HG03139 (cell line): ENCODE data around the gene ILK.

Experiments
- ATAC-seq: cut with Tn5 transposase; IDR thresholded peaks from one replicate; pipeline ENCODE4 v1.9.1; 2021; ENCODE audit not compliant: unreplicated experiment

Gene ILK

GRCh38 chr11:6619004-6619745 lies 15.6 kb downstream of the ILK start, which contains the start of gene TPP1:
Gene TPP1, minus strand, starts transcription at chr11:6619422. Its CDS starts 22 bp downstream, at chr11:6619400.
- ATAC-seq = peak; percentile 99

DNA sequence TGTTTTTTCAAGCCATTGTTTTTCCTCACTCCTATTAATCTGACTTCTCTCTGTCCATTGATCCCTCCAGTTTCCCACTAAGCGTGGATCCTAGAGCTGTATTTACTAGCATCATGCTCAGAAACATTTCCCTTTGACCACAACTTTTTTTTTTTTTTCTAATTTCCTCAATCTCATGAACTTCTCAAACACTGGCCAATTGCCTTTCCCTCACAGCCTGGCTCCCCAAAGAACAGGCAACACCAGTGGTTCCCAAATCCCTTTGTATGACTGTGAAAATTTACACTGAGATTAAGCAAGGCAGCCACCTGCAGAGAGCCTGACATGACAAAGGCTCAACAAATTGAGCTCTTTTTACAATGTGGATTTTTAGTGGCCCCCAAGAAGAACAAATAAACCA lies 17.1 kb downstream of the ILK start:
- ATAC-seq = no peak

DNA sequence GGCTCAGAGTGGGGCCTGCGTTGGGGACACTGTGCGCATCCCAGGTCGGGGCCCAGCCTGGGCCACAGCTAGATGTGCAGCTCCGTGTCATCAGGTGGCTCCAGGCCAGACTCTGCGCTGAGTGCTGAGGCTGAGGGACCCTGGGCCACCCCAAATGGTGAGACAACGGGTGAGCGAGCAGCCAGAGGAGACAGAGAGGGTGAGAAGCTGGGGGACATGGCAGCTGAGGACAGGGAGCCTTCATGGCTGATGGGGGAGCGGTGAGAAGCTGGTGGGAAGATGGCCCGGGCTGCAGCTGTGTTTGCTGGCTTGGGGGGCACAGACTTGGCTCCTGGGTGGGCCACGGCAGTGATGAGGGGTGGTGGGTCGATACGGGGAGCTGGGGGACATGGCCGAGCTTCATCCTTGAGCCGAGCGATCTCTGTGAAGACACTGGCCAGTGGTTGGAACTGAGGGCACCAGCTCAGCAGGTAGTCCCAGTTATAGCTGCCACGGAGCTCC lies 18.2 kb downstream of the ILK start:
- no peak for ATAC-seq

DNA sequence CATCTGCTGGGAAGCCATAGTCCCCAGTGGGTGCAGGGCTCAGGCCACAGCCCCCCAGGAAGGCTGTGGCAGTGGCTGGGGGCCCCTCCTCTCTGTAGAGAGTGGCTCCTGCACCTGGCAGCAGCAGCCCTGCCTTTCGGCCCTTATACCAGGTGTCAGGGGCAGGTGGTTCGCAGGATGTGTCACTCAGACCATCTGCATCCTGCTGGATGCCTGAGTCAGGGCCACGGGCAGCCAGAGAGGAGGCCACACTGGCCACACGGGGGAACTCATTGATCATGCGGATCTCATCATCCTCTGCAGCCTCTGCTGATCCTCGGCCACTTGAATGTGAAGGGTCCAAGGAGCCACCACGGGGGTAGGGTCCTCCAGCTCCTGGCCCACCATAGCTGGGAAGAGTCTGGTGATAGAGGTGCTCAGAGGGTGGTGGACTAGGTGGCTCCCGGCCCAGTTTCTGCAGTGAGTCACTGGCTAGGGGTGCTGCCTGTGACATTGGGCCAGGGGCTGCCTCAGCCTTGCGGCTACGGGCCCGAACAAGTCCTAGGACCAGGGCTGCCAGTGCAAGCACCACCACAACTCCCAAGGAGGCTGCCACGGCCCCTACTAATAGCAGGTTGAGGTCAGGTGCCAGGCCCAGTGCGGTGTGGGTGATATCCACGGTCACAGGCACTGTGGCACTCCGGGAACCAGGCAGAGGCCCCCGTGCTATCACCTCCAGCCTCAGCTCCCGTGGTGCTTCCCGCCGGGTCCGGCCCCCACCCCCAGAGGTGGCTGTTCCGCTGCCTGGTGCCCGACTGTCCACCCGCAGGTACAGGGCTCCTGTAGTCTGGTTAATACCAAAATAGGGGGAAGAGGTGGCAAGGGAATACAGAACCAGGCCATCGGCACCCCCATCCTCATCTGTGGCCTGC lies 18.9 kb downstream of the ILK start:
- no peak for ATAC-seq

DNA sequence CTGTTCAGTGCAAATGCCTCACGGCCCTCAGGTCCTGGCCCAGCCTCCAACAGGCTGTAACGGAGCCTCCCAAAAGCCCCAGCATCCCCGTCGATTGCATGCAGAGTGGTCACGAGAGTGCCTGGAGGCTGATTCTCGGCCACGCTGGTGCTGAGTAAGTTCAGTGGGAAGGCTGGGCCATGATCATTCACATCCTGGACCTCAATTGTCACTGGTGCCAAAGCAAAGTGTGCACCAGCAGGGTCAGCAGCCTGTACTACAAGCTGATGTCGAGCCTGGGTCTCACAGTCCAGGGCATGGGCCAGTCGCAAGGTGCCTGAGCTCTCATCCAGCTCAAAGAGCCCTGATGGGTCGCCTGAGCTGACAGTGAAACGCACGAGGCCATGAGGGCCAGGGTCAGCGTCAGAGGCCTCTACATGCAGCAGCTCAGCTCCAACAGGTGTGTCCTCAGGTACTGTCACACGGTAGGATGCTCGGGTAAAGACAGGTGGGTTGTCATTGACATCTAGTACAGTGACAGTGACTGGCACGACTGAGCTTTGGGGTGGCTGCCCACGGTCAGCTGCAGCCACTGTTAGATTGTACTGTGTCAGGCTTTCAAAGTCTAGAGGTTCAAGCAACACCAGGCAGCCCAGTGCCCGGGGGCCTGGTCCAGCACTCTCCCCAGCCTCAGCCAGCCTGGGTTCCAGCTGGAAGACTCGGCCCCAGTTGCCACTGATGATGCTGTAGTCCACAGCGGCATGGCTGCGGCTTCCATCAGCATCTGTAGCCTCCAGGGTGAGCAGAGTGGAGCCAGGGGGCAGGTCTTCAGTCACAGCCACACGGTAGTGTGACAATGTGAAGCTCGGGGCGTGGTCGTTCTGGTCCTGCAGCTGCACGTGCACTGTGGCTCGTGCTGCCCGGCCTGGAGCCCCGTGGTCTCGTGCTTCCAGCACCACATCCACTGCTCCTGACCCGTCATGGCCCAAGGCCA lies 20.1 kb downstream of the ILK start:
- ATAC-seq = no peak

GRCh38 chr11:6625156-6625831 lies 21.7 kb downstream of the ILK start:
- ATAC-seq = no peak

DNA sequence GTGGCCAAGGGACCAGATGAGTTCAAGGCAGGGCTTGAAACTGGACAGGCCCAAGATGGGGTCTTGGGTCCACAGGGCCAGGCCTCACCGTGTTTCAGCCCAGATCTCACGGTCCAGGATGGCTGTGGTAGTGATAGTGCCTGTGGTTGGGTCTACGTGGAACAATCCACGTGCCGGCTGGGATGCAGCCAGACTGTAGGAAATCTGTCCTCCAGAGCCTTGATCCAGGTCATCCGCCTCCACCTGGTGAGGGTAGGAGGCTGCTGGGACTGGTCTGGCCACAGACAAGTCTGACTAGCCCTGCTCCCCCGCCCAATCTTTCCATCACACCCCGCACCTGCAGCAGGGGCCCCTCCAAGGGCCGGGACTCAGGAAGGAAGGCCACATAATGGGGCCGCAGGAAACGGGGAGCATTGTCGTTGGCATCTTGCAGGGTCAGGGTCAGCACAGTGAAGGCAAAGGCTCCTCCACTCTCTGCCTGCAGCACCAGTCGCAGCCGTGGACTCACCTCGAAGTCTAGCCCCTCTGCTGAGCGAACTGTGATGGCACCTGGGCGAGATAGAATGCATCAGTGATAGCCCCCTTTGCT lies 22.4 kb downstream of the ILK start:
- ATAC-seq = no peak

DNA sequence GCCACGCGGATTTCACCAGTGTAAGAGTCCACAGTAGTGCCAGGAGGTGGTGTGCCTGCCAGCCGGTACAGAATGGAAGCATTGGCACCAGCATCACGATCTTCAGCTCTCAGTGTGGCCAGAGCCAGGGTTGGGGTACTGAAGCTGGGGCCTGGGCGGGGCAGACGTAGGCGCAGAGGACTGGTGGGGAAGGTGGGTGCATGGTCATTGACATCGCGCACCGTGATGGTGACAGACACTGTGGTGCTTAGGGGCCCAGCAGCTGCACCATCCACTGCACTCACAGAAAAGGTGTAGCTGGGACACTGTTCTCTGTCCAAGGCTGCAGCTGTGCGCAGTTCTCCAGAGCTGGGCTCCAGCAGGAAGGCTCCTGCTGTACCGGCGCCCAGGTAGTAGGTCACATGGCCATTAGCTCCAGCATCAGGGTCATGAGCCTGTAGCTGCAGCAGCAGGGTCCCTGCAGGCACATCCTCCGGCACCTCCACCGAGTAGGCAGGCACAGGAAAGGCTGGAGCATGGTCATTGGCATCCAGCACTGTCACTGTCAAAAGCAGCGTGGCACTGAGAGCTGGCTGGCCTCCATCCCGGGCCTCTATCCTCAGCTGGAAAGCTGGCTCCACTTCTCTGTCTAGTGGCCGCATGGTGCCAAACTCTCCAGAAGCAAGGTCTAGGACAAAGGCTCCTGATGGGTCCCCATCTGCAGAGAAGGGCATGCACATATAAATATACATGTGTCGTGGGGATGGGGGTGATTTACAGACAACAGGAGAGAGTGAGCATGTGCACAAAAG lies 23.6 kb downstream of the ILK start:
- no peak for ATAC-seq

- peak; percentile 61 for ATAC-seq
Observed at GRCh38 chr11:6627762-6628241, 24.2 kb downstream of the ILK start.

GRCh38 chr11:6628526-6628925 lies 25.0 kb downstream of the ILK start:
- ATAC-seq = no peak

GRCh38 chr11:6629573-6629891 lies 26.0 kb downstream of the ILK start:
- ATAC-seq = no peak

- no peak for ATAC-seq
Observed at GRCh38 chr11:6629892-6630631, 26.5 kb downstream of the ILK start.

DNA sequence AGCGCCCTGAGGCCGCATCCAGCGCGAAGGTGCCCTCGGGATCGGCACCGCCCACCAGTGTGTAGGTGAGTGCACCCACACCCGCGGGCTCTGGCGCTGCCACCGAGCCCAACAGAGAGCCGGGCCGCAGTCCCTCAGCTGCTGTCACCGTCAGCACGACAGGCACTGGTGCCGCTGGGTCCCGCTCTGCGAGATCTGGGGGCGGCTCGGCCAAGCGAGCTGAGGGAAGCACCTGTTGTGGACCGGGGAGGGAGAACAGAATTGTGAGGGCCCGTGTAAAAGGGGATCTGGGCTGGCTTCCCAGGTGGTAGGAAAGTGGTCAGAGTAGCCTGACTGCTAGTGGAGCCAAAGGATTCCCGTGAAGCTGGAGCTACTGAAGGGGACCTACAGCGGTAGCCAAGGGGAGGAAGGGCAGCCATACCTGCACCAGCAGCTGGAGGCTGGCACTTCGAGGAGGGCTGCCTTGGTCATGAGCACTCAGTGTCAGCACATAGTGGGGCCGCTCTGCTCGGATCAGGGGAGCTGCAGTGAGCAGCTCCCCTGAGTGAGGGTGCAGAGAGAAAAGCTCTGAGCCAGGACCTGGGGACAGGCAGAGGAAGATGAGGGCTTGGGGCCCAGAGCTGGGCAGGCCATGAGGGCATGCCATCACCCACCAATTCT lies 27.2 kb downstream of the ILK start:
- ATAC-seq = no peak

- ATAC-seq = no peak
Observed at GRCh38 chr11:6631361-6631890, 27.9 kb downstream of the ILK start.

- no peak for ATAC-seq
Observed at GRCh38 chr11:6632116-6633073, 28.8 kb downstream of the ILK start.
